K562 (cell line): Measurements from ENCODE around the gene UFSP1. TPM values are rescaled to one million over a fixed set of nuclear protein-coding genes. Genes with fewer than 3 reads are reported as not detected.

Source experiments
- ATAC-seq: fragments of 200-7000 bp; cut with Tn5 transposase; 3 replicates; pipeline ENCODE4 v1.9.1; 2020; ENCODE audit warnings: moderate library complexity
- BruUV-seq: library from RNA; stranded (reverse); fragments of 400-500 nt; replicated peaks from 2 replicates; lab custom pipeline; 2021; lab: Mats Ljungman, UMichigan
- CTCF ChIA-PET: fragments of 300-600 bp; formaldehyde crosslinking; extraction: SDS; loops from one replicate; lab custom pipeline; 2021; ENCODE audit warnings: low intra/inter-chr PET ratio; lab: Yijun Ruan, JAX
- POLR2A ChIA-PET: fragments of 300-600, 350-650 bp; sonication (Branson Sonifier 250); formaldehyde crosslinking; extraction: SDS; loops from one replicate; lab custom pipeline; 2021; ENCODE audit warnings: antibody characterized with exemption, inconsistent platforms; lab: Yijun Ruan, JAX
- DNase-seq, 4 experiments: peaks; one replicate each; pipeline versions ENCODE4 v3.0.0 to v3.0.0-alpha.2; 2011 to 2018; ENCODE audit warnings: low spot score in 3 of 4, mixed read lengths in 3 of 4; ENCODE audit errors: extremely low read depth in 1 of 4
- FAIRE-seq: peaks from 2 replicates; lab custom pipeline; 2011; peaks lifted over from hg19 to GRCh38; lab: Jason Lieb, UNC
- H2AFZ ChIP-seq: 2 replicates; pipeline ENCODE4 v1.6.0; 2011; ENCODE audit warnings: low read depth, low read length, control low read depth, inconsistent platforms
- H3K27ac ChIP-seq: fragments of 200-600 bp; 3 replicates; pipeline ENCODE4 v1.8.0; 2011; ENCODE audit warnings: low read depth, mild to moderate bottlenecking, control low read depth, inconsistent platforms, low read length, moderate library complexity, mixed read lengths; ENCODE audit errors: extremely low read depth
- H3K27me3 ChIP-seq, 2 experiments: fragments of 300-600 bp in 1 of 2; 2 replicates in 1 of 2; 3 replicates in 1 of 2; pipeline versions ENCODE4 v1.6.0 to v1.8.0; 2011; ENCODE audit warnings: inconsistent platforms in 2 of 2, low read length in 2 of 2, mild to moderate bottlenecking in 1 of 2, mixed read lengths in 1 of 2, moderate library complexity in 1 of 2; ENCODE audit not compliant: control insufficient read depth in 2 of 2, insufficient read depth in 2 of 2
- H3K36me3 ChIP-seq: fragments of 300-600 bp; 3 replicates; pipeline ENCODE4 v1.8.0; 2011; ENCODE audit warnings: mild to moderate bottlenecking, low read length, inconsistent platforms; ENCODE audit not compliant: control insufficient read depth, insufficient read depth
- H3K4me1 ChIP-seq, 2 experiments: fragments of 200-600 bp in 1 of 2; replicated peaks in 1 of 2; 2 replicates in 1 of 2; 3 replicates in 1 of 2; pipeline versions ENCODE4 v1.5.1 to v1.8.0; 2011; ENCODE audit warnings: inconsistent platforms in 2 of 2, low read length in 2 of 2, mild to moderate bottlenecking in 1 of 2, mixed read lengths in 1 of 2, moderate library complexity in 1 of 2; ENCODE audit not compliant: control insufficient read depth in 2 of 2, insufficient read depth in 2 of 2
- H3K4me2 ChIP-seq: 2 replicates; pipeline ENCODE4 v1.6.1; 2011; ENCODE audit warnings: low read length, control low read depth, inconsistent platforms, mixed read lengths; ENCODE audit not compliant: insufficient read depth
- H3K4me3 ChIP-seq: fragments of 200-600 bp; sonication (generic), shearing (Covaris generic); 2 replicates; pipeline ENCODE4 v1.5.1; 2016; ENCODE audit warnings: control low read depth, inconsistent platforms
- H3K79me2 ChIP-seq: fragments of 200-600 bp; 3 replicates; pipeline ENCODE4 v1.8.0; 2011; ENCODE audit warnings: low read length, inconsistent platforms; ENCODE audit not compliant: control insufficient read depth, insufficient read depth
- H3K9ac ChIP-seq, 2 experiments: 2 replicates each; pipeline versions ENCODE4 v1.6.0 to v1.6.1; 2011; ENCODE audit warnings: low read depth in 2 of 2, low read length in 2 of 2, control low read depth in 1 of 2, inconsistent platforms in 1 of 2, mild to moderate bottlenecking in 1 of 2, mixed read lengths in 1 of 2; ENCODE audit not compliant: insufficient read depth in 1 of 2
- H3K9me1 ChIP-seq: one replicate; pipeline ENCODE4 v1.6.0; 2011; ENCODE audit warnings: inconsistent platforms, mild to moderate bottlenecking, low read length, moderate library complexity; ENCODE audit not compliant: control insufficient read depth, insufficient read depth
- H3K9me3 ChIP-seq: replicated peaks from 2 replicates; pipeline ENCODE4 v1.5.1; 2011; ENCODE audit warnings: low read depth, low read length, inconsistent platforms; ENCODE audit not compliant: control insufficient read depth, insufficient read depth
- H4K20me1 ChIP-seq: replicated peaks from 2 replicates; pipeline ENCODE4 v1.6.1; 2011; ENCODE audit warnings: low read length, inconsistent platforms, mixed read lengths; ENCODE audit not compliant: control insufficient read depth, insufficient read depth
- BDP1 ChIP-seq: IDR thresholded peaks from 3 replicates; pipeline ENCODE4 v1.6.1; 2011; ENCODE audit not compliant: insufficient read length, insufficient read depth
- RBFOX2 ChIP-seq: fragments of 200-400 bp; formaldehyde crosslinking; IDR thresholded peaks from 2 replicates; pipeline ENCODE4 v1.6.1; 2017; ENCODE audit warnings: low read depth, mild to moderate bottlenecking, low read length, moderate library complexity
- ZFP30 ChIP-seq: fragments of 250-450 bp; sonication (Bioruptor Pico); IDR thresholded peaks from 2 replicates; pipeline ENCODE4 v1.8.0; 2022; ENCODE audit warnings: moderate library complexity, mild to moderate bottlenecking, inconsistent platforms, borderline replicate concordance
- WGBS: fragments of 100-300 bp; shearing (Covaris generic); methylation state at CpG from one replicate; pipeline ENCODE4 v1.1.6; 2016; ENCODE audit warnings: low coverage, mixed read lengths; ENCODE audit not compliant: insufficient coverage; ENCODE audit errors: missing lambda C conversion rate; 5-methylcytosine and 5-hydroxymethylcytosine counted together
- in situ Hi-C: fragments of 300-500 bp; cut with MboI; formaldehyde crosslinking; loops from 4 replicates; pipeline ENCODE4 v1.15.0; 2018; ENCODE audit warnings: inconsistent platforms, mixed read lengths
- intact Hi-C: fragments of 100-400 bp; cut with micrococcal nuclease; formaldehyde crosslinking; loops from 2 replicates; pipeline ENCODE4 v1.14.2; 2022
- polyA plus RNA-seq, 8 experiments: library from polyadenylated mRNA; depleted of rRNA in 4 of 8; stranded (reverse) in 5 of 8; unstranded in 3 of 8; fragments of >200 nt; fragmentation: Nextera tagmentation in 2 of 8; fragmentation: Illumina TruSeq in 1 of 8; extraction: Ambion mirVana in 2 of 8; extraction: Trizol in 1 of 8; gene quantifications; 2 replicates each; pipeline versions ENCODE4 v1.2.1 to v1.2.3, GENCODE V29; 2011 to 2014; ENCODE audit warnings: inconsistent platforms in 1 of 8, missing spikeins in 1 of 8
- total RNA-seq, 7 experiments: library from RNA; depleted of rRNA in 6 of 7; stranded (reverse); fragments of >200 nt in 6 of 7; fragmentation: Illumina TruSeq in 2 of 7; extraction: Trizol in 2 of 7; gene quantifications; 2 replicates each; pipeline versions ENCODE4 v1.2.1 to v1.2.3, GENCODE V29; 2011 to 2021; ENCODE audit warnings: low replicate concordance in 1 of 7

UFSP1 gene
- total and polyA plus RNA-seq, 9 of the 15 experiments (the other 6 are each of a cell fraction or from before 2014, with no cell fraction given), result 0.50 to 18.8 (median 2.1) TPM

DNA sequence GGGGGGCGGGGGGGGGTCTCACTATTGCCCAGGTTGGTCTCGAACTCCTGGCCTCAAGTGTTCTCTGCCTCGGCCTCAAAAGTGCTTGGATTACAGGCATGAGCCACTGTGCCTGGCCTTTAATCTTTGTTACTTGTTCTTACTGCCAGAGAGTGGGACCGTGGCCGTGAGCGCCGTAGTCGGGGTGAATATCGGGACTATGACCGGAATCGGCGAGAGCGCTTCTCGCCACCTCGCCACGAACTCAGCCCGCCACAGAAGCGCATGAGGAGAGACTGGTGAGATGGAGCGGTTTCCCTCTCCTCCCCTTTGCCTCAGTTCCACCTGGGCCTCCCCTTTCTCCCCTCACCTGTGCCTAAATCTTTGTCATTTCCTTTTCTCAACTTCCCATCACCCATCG, 8.4 kb downstream of the UFSP1 start (continued):
- TF ChIP-seq ZFP30, result no peak

DNA sequence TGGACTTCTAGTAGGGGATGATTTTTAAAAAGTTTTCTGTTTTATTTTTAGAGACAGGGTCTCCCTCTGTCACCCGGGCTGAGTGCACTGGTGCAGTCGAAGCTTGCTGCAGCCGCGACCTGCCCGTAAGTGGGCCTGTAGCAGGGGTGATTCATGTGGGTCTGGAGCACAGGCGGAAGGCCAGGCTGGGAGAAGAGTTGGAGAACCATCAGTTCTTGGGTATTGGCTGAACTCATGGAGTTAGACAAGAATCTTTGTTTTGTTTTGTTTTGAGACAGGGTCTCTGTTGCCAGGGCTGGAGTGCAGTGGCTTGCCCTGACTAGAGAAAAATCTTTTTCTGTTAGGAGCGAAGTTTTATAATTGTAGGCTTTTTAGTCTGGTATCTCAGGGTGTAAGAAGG, 8.9 kb downstream of the UFSP1 start:
- peaks cover 11 to 38% of the 10 kb centered on the region in 2 experiments; a peak in 4 of 5 replicates for H3K4me1 ChIP-seq
- CTCF ChIA-PET, result no interaction called here
- no peak for ATAC-seq
- H3K36me3 ChIP-seq, result peaks cover 99% of the 10 kb centered on the region
- H2AFZ ChIP-seq, result no peak overlapping the region
- in situ Hi-C loops, result no loop called here
- no peak for FAIRE-seq
- H3K79me2 ChIP-seq, result peaks cover 67% of the 10 kb centered on the region
- intact Hi-C loops, result no loop called here
- H3K4me3 ChIP-seq, result no peak overlapping the region
- no peak for DNase-seq
- no TSS peak for BruUV-seq
- peaks cover 4% of the 10 kb centered on the region for H3K9me1 ChIP-seq
- no peak overlapping the region for H3K27ac ChIP-seq
- H3K4me2 ChIP-seq, result no peak overlapping the region
- H4K20me1 ChIP-seq, result peaks cover 16% of the 10 kb centered on the region; the same call in 1 of the 2 replicates
- 98% methylated on average over 7 of the region's 7 CpGs for WGBS
- H3K27me3 ChIP-seq, result no peaks in the 10 kb centered on the region
- H3K9ac ChIP-seq, result peak overlapping the region in 1 of 2 experiments; percentile 46; a peak in 1 of 4 replicates
- TF ChIP-seq RBFOX2 (0 out of 2 replicates have a peak, but pooled peaks have one; percentile 46), BDP1 (no peak)
- POLR2A ChIA-PET, result interaction anchor here (1.6 kb wide), 1 partner anchor 8 kb away, joined by 4 read pairs; the partner anchor contains the start of gene UFSP1
- H3K9me3 ChIP-seq, result no peaks in the 10 kb centered on the region
